ENCODE data around the gene PPBP.

GRCh38 chr4:73976217-73976616 is 11.8 kb downstream of the PPBP start:
- TF ChIP-seq POLR2A (IDR thresholded peaks at IDR 0.05) (no peak), CTCF (IDR thresholded peaks at IDR 0.05) (no peak), POLR2AphosphoS5 (IDR thresholded peaks at IDR 0.05) (no peak)
